NT2/D1 (cell line): ENCODE results near the gene MUSK.

ENCODE experiments used
- SUZ12 ChIP-seq: IDR thresholded peaks from 2 replicates; pipeline ENCODE4 v1.6.1; 2011; ENCODE audit not compliant: insufficient read length, insufficient read depth; ENCODE audit errors: extremely low read depth
- YY1 ChIP-seq: IDR thresholded peaks from 2 replicates; pipeline ENCODE4 v1.6.1; 2011; ENCODE audit not compliant: insufficient read length, insufficient read depth

DNA sequence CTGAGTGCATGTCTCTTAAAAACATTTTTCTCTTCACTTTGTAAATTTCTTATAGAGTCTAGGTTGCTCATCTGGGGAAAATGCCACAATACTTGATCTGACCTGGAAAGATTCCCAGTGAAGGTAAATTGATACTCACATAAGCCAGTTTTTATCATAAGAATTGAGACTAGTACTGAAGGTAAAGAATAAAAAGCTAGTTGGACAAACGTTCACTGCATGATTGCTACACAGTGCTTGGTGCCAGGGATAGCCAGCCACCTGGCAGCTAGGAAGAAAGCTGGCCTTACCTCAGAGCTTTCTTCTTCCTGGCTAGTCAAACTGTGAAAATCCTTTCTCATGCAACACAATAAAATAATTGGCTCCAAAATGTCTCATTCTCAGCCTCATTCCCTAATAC, 77.1 kb downstream of the MUSK start:
- TF ChIP-seq SUZ12: no peak
- no peak for TF ChIP-seq YY1
